NCI-H1417 treated with DMSO at 0.1 percent for 48 hours (cell line): Measurements from ENCODE around the gene LMCD1.

ENCODE experiments used
- DNase-seq: peaks from one replicate; lab custom pipeline; 2025; lab: John Stamatoyannopoulos, UW

The LMCD1 gene

GRCh38 chr3:8501371-8502131, at the start of gene LMCD1:
TSS of gene LMCD1 (plus strand) at chr3:8501823. CDS start at chr3:8501939, 116 bp downstream.
- DNase-seq = peak; percentile 32

- DNase-seq = no peak
Observed at GRCh38 chr3:8452112-8452511, 49.5 kb upstream of the LMCD1 start.

GRCh38 chr3:8453153-8453552, 48.5 kb upstream of the LMCD1 start:
- no peak for DNase-seq

- DNase-seq = no peak
Observed at GRCh38 chr3:8455526-8456411, 45.9 kb upstream of the LMCD1 start.

DNA sequence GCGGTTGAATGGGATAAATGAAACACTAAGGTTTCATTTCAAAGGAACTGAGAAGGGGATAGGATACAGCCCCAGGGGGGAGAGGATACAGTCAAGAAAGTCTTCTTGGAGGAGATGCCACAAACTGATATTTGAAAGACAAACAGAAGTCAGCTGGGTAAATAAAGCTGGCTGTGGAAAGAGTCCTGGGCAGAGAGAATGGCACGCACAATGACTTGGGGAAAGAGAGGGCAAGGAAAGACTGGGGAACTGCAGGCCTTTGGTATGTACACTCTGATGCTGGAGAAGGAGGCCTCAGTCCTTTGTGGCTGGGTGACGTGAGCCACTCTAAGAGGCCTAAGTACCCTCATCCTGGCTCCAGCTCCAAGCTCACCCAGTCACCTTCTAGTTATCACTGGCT, 45.2 kb upstream of the LMCD1 start:
- no peak for DNase-seq

DNA sequence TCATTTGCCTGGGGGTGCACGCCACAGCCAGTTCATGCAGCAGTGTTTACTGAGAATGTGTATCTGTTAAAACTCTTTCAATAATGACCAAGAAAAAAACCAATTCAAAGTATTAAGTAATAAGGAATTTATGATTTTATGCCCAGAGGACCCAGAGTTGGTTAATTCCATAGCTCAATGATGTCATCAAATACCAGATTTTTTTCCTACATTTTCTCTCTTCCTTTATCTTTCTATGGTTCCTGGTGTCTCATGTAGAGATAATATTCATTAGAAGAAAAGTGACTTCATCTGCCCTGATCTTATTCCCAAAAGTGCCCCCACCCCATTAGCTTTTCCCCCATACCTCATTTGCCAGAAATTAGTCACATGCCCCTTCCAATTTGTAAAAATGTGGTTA, 44.6 kb upstream of the LMCD1 start:
- DNase-seq = no peak

DNA sequence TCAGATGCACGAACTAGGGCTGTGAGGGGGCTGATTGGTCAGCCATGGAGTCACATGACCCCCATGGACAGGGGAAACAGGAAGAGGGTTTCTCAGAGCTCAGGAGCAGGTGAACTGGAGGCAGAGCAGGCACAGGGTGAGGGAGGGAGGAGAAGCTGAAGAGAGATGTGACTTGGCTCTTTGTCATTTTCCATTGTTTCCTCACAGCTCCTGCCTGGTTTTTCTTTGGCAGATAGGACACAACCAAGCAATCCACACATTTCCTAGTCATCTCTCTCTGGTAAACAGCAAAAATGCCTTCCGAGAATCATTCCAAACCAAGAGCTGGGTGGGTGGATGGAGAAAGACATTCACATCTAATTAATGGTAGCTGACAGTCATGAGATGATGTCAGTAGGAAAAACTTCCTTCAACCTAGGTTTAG, 43.4 kb upstream of the LMCD1 start:
- no peak for DNase-seq

DNA sequence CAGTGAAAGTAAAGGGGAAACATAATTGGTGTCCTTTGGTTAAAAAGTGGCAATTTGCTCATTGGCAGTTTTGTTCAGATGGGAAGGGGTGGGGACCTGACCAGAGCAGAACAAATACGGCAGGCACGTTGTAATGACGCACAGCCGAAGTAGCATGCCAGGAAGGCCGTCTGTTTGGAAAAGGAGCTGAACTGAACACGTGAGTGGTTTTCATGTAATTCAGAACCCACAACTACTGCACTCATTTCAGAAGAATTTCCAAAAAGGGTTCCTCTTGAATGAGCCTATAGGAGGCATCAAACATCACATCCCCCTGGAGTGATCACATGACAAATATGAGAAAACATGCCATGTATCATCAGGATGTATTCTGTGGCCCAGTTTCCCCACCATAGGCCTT, 42.9 kb upstream of the LMCD1 start:
- DNase-seq = no peak

DNA sequence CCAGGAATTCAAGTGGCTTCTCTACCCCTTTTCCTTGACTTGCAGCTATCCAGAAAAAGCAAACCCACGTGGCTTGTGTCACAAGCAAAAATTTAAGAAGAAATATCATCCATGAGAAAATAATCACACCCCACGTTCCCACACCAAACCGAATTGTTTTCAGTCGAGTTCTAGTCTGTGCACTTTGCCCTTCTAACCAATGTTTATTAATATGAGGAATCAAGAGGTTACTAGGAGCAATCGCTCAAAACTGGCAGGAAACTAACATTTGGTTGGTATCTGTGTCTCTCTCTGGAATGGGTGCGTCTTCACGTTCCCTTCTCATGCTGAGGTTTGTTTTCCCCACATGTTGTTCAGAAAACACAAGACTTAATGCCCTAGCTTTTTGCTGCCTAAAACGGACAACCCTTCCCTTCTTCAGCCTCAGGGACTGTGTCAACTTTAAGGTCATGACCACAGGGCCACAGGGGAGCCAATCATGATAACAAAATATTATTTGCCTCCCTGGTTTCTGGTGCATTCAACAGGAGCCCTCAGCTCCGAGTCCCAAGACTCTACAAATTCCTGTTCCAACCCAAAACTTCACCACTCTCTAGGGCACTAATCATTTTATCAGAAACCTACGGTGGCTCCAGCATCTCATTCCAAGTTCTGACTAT, 41.4 kb upstream of the LMCD1 start:
- no peak for DNase-seq

DNA sequence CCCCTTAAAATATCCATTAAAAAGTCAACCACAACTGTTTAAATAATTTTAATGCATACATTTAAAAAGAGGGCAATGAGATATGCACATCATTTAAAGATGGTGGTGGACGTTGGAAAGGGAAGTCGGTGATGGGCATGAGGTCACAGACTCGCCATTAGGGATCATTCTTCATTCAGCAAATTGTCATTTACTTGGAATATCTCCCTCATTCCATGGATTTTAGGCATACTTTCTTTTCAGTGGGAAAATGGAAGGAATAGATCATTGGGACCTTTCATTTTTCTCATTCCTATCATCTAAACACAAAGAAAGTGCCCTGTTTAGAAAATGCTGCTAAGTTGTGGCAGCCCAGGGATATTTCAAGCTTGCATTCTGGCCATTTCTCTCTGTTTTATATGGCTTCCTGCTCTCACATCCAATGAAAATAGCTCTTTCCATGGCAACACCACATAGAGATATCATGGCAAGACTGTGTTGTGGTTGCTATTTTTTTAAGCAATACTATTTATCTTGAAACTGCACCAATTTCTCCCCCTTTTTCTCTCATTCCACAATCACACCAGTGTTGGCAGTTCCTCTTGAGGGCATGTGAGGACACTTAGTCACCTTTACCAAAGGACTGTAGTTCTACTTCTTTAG, 40.7 kb upstream of the LMCD1 start:
- DNase-seq = no peak

DNA sequence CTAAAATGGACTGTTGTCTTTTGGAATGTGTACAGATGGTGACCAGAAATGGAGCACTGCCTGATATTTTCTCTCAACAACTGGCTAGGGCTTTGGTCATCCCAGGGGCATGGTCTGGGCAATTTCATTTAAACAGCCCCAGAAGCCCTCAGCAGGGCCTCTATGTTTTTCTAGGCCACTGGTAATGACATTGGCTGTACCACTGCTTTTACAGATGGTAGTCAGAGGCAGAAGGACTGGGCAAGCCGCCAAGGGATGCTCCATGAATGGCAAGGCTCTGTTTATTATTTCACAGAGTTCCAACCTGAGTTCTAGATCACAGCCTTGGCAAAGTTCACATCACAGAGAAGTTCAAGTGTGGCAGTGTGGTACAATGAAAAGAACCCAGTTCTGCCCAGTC, 37.0 kb upstream of the LMCD1 start:
- no peak for DNase-seq

DNA sequence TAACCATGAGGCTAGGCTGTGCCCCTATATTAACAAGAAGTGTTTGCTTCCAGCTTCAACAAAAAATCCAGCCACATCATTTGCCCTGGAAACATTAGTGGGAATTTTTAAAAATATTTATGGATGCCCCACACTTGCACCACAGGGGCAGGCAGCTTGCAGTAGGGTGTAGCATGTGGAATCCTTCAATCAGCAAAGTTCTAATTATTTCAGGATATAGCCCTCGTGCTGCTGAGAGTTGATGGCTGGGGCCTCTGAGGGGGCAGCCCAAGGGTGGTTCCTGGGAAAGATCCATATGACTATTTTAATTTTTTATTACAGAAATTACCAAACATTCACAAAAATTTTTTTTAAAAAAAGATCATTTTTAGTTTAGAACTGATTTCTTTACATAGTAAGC, 35.1 kb upstream of the LMCD1 start:
- no peak for DNase-seq

- DNase-seq = no peak
Observed at GRCh38 chr3:8470801-8471200, 30.8 kb upstream of the LMCD1 start.

DNA sequence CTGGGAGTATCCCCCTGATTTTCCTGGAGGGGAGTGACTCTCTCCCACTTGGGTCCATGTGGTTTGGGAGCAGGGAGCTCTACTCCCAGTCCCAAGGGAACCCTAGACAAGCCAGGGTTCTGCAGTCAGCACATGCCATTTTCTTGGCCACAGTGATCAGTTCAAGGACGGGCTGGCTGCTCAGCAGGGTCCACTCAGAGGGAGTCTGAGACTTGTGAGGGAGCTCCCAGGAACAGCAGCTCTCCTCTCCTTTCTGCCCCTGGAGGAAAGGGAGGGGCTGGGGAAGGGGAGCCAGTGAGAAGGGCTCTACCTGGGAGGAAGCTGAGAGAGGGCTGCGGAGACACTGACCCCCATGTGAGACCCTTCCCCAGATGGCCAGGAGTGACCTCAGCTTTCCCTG, 29.1 kb upstream of the LMCD1 start:
- no peak for DNase-seq

DNA sequence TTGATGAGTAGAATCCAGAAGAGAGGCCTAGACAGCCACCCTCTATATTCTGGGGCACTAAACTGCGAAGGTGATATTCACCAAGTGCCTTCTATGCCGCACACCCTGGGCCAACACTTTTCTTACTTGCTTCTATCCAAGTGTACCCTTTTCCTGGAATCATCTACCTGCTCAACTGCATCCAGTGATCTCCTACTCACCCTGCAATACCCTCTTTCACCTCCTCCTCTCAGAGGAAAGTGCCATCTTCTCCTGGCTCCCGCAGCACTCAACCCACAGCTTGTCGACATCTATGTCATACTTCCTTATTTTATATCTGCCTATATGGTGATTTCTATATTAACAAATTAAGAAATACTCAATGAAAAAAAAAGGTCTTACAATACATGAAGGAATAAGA, 28.6 kb upstream of the LMCD1 start:
- DNase-seq = no peak

- no peak for DNase-seq
Observed at GRCh38 chr3:8473990-8474389, 27.6 kb upstream of the LMCD1 start.

GRCh38 chr3:8474991-8475390, 26.6 kb upstream of the LMCD1 start:
- DNase-seq = no peak

GRCh38 chr3:8480699-8481098, 20.9 kb upstream of the LMCD1 start:
- no peak for DNase-seq

GRCh38 chr3:8481380-8481779, 20.2 kb upstream of the LMCD1 start:
- no peak for DNase-seq

DNA sequence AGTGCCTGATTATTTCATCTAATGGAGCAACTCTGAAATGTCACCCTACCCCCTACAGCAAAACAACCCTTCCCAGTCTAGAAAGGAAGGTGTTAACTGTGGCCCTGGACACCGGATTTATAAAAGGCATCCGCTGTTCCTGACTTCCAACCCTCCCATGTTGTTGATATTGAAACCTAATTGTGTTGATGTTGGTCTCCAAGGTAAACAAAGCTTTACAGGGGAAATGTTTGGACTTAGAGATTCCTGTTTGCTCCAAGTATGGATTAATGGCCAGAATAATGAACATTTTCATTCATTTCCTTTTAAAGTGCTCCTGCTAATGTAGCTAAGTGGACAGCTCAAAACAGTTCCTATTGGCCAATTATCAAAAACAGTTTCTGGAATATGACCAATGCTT, 19.4 kb upstream of the LMCD1 start:
- no peak for DNase-seq

DNA sequence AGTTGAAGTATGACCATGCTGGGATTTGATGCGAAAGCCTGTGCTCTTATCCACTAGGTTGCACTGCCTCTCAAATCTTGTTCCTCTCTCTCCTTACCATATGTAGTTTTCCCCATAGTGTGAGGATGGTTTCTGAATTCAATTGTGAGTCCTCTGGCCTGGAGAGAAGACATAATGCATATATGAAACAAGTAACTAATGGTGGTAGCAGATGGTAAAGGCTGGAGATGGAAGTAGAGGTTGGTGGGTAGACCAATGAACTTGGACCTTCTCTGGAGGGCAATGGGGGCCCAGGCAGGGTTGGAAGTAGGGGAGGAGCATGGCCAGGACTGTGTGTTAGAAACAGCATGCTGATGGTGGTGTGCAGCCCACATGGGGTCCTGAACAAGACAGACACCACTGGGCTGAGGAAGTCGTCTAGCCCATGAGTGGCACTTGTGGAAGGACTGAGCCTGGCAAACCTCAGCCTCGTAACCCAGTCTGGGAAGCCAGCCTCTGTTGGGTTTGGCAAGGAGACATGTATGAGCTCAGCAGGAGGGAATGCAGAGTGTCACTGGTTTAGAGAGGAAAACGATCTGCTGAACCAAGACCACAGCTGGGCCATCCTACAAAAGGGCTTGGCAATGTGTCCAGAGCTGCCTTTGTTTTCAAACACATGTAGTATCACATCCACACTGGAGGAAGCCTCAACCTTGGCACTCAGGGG, 18.5 kb upstream of the LMCD1 start:
- DNase-seq = no peak
